HG02840 (cell line): Measurements from ENCODE around the gene EXD1.
"Not testable (repeated sequence)": the region's sequence is repeated elsewhere in the genome, so short reads cannot be mapped to it uniquely, and the experiment has no call there.

Experiments used
- ATAC-seq: cut with Tn5 transposase; IDR thresholded peaks from one replicate; pipeline ENCODE4 v1.9.1; 2021; ENCODE audit warnings: mild to moderate bottlenecking, moderate library complexity, moderate number of reproducible peaks; ENCODE audit not compliant: unreplicated experiment, low FRiP score

The EXD1 gene

GRCh38 chr15:41230650-41231421, at the start of gene EXD1, which contains the start of gene CHP1:
Gene EXD1 (minus strand): TSS chr15:41230757. CDS start chr15:41226575, 4,182 bp downstream.
Gene CHP1 (plus strand): TSS chr15:41231268. CDS start chr15:41231383, 115 bp downstream.
- ATAC-seq: peak; percentile 94

- no peak for ATAC-seq
Observed at GRCh38 chr15:41279535-41280283, 49.2 kb upstream of the EXD1 start.

- ATAC-seq: no peak
Observed at GRCh38 chr15:41278319-41278718, 47.8 kb upstream of the EXD1 start.

- ATAC-seq: no peak
Observed at GRCh38 chr15:41276831-41277230, 46.3 kb upstream of the EXD1 start.

- no peak for ATAC-seq
Observed at GRCh38 chr15:41269887-41270286, 39.3 kb upstream of the EXD1 start.

GRCh38 chr15:41263891-41264351, 33.4 kb upstream of the EXD1 start:
- ATAC-seq: no peak

GRCh38 chr15:41262571-41262970, 32.0 kb upstream of the EXD1 start:
- no peak for ATAC-seq

- ATAC-seq: not testable (repeated sequence)
Observed at GRCh38 chr15:41260924-41261323, 30.4 kb upstream of the EXD1 start.

GRCh38 chr15:41259546-41260189, 29.1 kb upstream of the EXD1 start:
- ATAC-seq: no peak

- no peak for ATAC-seq
Observed at GRCh38 chr15:41258750-41259471, 28.4 kb upstream of the EXD1 start.

GRCh38 chr15:41256577-41257038, 26.1 kb upstream of the EXD1 start:
- no peak for ATAC-seq

GRCh38 chr15:41256103-41256502, 25.5 kb upstream of the EXD1 start:
- ATAC-seq: no peak

GRCh38 chr15:41254560-41254959, 24.0 kb upstream of the EXD1 start:
- ATAC-seq: no peak

GRCh38 chr15:41251411-41251810, 20.9 kb upstream of the EXD1 start:
- no peak for ATAC-seq

- ATAC-seq: not testable (repeated sequence)
Observed at GRCh38 chr15:41250745-41251144, 20.2 kb upstream of the EXD1 start.

- ATAC-seq: no peak
Observed at GRCh38 chr15:41241221-41241964, 10.8 kb upstream of the EXD1 start.

GRCh38 chr15:41238100-41238499, 7.5 kb upstream of the EXD1 start:
- no peak for ATAC-seq

GRCh38 chr15:41235929-41236328, 5.4 kb upstream of the EXD1 start:
- no peak for ATAC-seq

- not testable (repeated sequence) for ATAC-seq
Observed at GRCh38 chr15:41235228-41235627, 4.7 kb upstream of the EXD1 start.

GRCh38 chr15:41233367-41233771, 2.8 kb upstream of the EXD1 start:
- no peak for ATAC-seq
